ENCODE results near the gene FOXR1.
"Not testable (repeated sequence)": the region's sequence is repeated elsewhere in the genome, so short reads cannot be mapped to it uniquely, and the experiment has no call there.

The FOXR1 gene

DNA sequence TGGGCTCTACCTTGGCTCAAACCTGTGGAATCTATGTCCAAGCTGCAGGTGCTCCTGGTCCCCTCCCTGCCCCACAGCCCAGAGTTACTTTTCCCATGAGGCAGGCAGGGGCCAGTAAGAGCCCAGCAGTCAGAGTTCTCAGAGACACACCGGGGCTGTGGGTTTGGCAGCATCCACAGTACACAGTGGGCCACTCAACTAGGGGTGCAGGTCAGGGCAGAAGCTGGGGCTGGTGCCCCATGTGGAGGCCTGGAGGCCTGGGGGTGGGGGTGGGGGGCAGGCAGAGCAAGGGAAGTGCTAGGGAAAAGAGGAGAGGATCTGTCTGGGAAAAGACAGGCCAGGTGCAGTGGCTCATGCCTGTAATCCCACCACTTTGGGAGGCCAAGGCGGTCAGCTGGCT lies 13.0 kb upstream of the FOXR1 start:
- no peaks in the 10 kb centered on the region for H3K36me3 Mint-ChIP-seq (ENCODE audit: low read depth)
- H3K27me3 Mint-ChIP-seq (ENCODE audit: low read depth), result peaks cover 22% of the 10 kb centered on the region
- H3K4me1 Mint-ChIP-seq (ENCODE audit: low read depth), result peaks cover 5% of the 10 kb centered on the region
- no peak for DNase-seq (ENCODE audit: low spot score)
- H3K27ac Mint-ChIP-seq, result no peak overlapping the region
- no peaks in the 10 kb centered on the region for H3K9me3 Mint-ChIP-seq
- H3K4me3 Mint-ChIP-seq, result no peak overlapping the region

- peaks cover 5% of the 10 kb centered on the region for H3K4me1 Mint-ChIP-seq (ENCODE audit: low read depth)
- no peaks in the 10 kb centered on the region for H3K9me3 Mint-ChIP-seq
- H3K27me3 Mint-ChIP-seq (ENCODE audit: low read depth), result peaks cover 5% of the 10 kb centered on the region
- H3K4me3 Mint-ChIP-seq, result no peak overlapping the region
- DNase-seq (ENCODE audit: low spot score), result no peak
- H3K27ac Mint-ChIP-seq, result no peak overlapping the region
- no peaks in the 10 kb centered on the region for H3K36me3 Mint-ChIP-seq (ENCODE audit: low read depth)
Observed at GRCh38 chr11:118961189-118961588, 10.4 kb upstream of the FOXR1 start.

GRCh38 chr11:118961591-118961990 lies 10.0 kb upstream of the FOXR1 start:
- DNase-seq (ENCODE audit: low spot score), result no peak
- Mint-ChIP-seq H3K27me3 (ENCODE audit: low read depth) (peaks cover 1% of the 10 kb centered on the region), H3K27ac (no peak overlapping the region)

DNA sequence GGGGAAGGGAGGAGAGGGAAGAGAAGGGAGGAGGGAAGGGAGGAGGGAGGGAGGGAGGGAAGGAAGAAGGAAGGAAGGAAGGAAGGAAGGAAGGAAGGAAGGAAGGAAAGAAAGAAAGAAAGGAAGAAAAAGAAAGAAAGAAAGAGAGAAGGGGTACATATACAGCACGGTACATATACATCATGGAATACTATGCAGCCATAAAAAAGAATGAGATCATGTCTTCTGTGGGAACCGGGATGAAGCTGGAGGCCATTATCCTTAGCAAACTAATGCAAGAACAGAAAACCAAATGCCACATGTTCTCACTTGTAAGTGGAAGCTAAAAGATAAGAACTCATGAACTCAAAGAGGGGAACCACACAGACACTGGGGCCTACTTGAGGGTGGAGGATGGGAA lies 2.1 kb upstream of the FOXR1 start:
- not testable (repeated sequence) for H3K4me1 Mint-ChIP-seq (ENCODE audit: low read depth); H3K27ac Mint-ChIP-seq; H3K9me3 Mint-ChIP-seq; DNase-seq (ENCODE audit: low spot score); H3K27me3 Mint-ChIP-seq (ENCODE audit: low read depth); H3K36me3 Mint-ChIP-seq (ENCODE audit: low read depth); H3K4me3 Mint-ChIP-seq

More at GRCh38 chr11:118961591-118961990, 10.0 kb upstream of the FOXR1 start:
- Mint-ChIP-seq H3K9me3 (no peaks in the 10 kb centered on the region), H3K4me3 (no peak overlapping the region), H3K4me1 (ENCODE audit: low read depth) (peaks cover under 1% of the 10 kb centered on the region), H3K36me3 (ENCODE audit: low read depth) (no peaks in the 10 kb centered on the region)

DNA sequence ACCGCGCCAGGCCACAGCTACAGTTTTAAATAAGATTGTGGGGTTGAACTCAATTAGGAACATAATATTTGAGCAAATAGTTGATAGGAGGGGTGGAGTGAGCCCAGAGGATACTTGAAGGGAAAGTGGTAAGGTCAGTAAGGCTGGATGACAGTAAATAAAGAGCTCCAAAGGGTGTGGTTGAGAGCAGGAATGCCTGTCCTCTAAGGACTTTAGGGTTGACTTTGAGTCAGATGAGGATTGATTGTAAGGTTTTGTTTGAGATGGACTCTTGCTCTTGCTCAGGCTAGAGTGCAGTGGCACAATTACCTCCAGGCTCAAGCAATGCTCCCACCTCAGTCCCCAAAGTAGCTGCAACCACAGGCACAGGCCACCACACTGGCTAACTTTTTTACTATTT lies 2.4 kb downstream of the FOXR1 start:
- no peak for DNase-seq (ENCODE audit: low spot score)
- no peaks in the 10 kb centered on the region for H3K9me3 Mint-ChIP-seq

DNA sequence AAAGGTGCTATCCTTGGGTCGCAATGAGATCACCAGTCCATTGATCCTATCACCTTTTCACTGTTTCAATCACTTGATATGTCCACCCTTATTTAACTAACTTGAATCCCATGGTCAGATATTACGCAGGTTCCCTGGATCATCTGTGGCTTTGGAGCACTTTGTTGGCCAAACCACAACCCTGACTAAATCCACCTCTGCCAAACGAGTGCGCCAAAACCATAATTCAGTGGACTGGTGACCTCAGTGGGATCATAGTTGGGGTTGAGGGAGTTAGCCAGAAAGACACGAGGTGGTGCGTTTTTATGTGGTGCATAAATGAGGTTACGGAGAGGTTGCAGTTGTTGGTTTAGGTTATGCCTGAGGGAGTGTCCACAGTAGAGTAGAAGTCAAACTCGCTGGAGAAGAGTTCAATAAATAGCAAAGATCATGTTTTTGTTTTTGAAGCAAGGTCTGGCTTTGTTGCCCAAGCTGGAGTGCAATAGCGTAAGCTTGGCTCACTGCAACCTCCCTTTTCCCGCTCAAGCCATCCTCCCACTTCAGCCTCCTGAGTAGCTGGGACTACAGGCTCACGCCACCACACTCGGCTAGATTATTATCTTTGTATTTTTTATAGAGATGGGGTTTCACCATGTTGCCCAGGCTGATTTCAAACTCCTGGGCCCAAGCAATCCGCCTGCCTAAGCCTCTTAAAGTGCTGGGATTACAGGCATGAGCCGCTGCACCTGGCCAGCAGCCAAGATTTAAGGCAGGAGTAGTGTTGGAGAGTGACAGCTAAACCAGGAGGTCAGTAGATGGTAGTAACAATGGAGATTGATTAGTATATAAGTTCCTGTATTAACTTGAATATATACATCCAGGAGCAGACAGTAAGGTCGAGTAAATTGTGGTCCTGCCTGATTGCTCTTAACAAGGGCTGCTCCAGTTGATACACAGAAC lies 4.5 kb downstream of the FOXR1 start:
- Mint-ChIP-seq H3K9me3 (no peaks in the 10 kb centered on the region), H3K27me3 (ENCODE audit: low read depth) (peaks cover 15% of the 10 kb centered on the region), H3K36me3 (ENCODE audit: low read depth) (no peaks in the 10 kb centered on the region), H3K4me1 (ENCODE audit: low read depth) (no peaks in the 10 kb centered on the region), H3K4me3 (no peak overlapping the region), H3K27ac (no peak overlapping the region)
- DNase-seq (ENCODE audit: low spot score), result no peak

More for the DNA sequence above, 2.4 kb downstream of the FOXR1 start:
- H3K27me3 Mint-ChIP-seq (ENCODE audit: low read depth), result peaks cover 21% of the 10 kb centered on the region
- H3K4me3 Mint-ChIP-seq, result no peak overlapping the region
- no peaks in the 10 kb centered on the region for H3K36me3 Mint-ChIP-seq (ENCODE audit: low read depth)
- H3K27ac Mint-ChIP-seq, result no peak overlapping the region
- no peaks in the 10 kb centered on the region for H3K4me1 Mint-ChIP-seq (ENCODE audit: low read depth)

GRCh38 chr11:118979434-118979833 lies 7.9 kb downstream of the FOXR1 start:
- no peak overlapping the region for H3K27ac Mint-ChIP-seq
- H3K4me3 Mint-ChIP-seq, result no peak overlapping the region
- no peak for DNase-seq (ENCODE audit: low spot score)
- no peaks in the 10 kb centered on the region for H3K9me3 Mint-ChIP-seq
- H3K27me3 Mint-ChIP-seq (ENCODE audit: low read depth), result peaks cover 14% of the 10 kb centered on the region
- H3K36me3 Mint-ChIP-seq (ENCODE audit: low read depth), result no peaks in the 10 kb centered on the region
- no peaks in the 10 kb centered on the region for H3K4me1 Mint-ChIP-seq (ENCODE audit: low read depth)

DNA sequence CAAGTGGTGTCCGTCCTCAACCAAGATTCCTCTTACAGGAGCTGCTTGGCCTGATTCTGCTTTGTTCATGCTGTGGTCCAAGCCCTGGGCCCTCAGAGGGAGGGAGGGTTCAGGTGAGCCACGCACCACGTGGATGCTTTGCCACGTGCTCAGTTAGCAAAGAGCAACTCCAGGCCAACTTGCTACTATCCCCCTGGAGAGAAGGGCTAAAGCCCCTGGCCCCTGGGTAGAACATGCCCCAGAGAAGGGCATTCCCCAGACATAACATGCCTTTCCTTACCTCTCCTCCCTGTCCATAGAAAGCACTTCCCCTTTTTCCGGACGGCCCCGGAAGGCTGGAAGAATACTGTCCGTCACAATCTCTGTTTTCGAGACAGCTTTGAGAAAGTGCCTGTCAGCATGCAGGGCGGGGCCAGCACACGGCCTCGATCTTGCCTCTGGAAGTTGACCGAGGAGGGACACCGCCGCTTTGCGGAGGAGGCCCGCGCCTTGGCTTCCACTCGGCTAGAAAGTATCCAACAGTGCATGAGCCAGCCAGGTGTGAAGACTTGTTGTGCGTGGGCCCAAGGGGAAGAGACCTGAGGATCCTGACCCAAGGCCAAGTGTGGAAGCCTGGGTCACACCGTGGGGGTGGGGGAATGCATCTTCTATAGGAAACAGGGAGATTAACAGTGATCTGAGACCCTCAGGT lies 8.8 kb downstream of the FOXR1 start:
- no peak overlapping the region for H3K27ac Mint-ChIP-seq
- H3K4me1 Mint-ChIP-seq (ENCODE audit: low read depth), result no peaks in the 10 kb centered on the region
- H3K4me3 Mint-ChIP-seq, result no peak overlapping the region
- H3K36me3 Mint-ChIP-seq (ENCODE audit: low read depth), result no peaks in the 10 kb centered on the region
- H3K27me3 Mint-ChIP-seq (ENCODE audit: low read depth), result peaks cover 6% of the 10 kb centered on the region
- DNase-seq (ENCODE audit: low spot score), result no peak
- no peaks in the 10 kb centered on the region for H3K9me3 Mint-ChIP-seq

DNA sequence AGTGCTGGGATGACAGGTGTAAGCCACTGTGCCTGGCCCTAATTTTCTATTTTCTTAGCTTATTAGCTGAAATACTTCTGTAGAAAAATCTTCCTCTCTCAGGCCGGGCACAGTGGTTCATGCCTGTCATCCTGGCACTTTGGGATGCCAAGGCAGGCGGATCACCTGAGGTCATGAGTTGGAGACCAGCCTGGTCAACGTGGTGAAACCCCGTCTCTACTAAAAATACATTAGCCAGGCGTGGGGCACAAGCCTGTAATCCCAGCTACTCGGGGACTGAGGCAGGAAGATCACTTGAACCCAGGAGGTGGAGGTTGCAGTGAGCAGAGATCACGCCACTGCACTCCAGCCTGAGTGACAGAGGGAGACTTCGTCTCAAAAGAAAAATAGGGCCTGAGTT lies 12.8 kb downstream of the FOXR1 start:
- not testable (repeated sequence) for H3K27ac Mint-ChIP-seq; H3K27me3 Mint-ChIP-seq (ENCODE audit: low read depth); H3K9me3 Mint-ChIP-seq; DNase-seq (ENCODE audit: low spot score); H3K4me3 Mint-ChIP-seq; H3K36me3 Mint-ChIP-seq (ENCODE audit: low read depth); H3K4me1 Mint-ChIP-seq (ENCODE audit: low read depth)

DNA sequence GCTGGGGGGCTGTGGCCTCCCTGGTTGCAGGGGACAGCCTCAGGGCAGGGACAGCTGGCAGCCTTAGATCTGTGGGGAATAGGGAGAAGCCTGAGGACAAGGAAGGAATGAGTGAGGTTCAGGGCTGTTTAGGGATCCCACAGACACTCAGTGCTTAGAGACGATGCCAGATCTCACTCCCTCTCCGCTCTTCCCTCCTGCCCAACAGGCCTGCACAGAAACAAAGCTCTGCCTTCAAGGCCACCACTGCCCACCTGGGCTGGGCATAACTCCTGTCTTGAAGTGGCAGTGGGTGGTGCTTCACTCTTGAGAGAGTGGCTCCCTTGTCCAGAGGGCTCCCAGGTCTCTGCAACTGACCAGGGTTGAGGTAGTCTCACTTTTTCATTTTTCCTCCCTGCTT lies 13.3 kb downstream of the FOXR1 start:
- no peak overlapping the region for H3K4me3 Mint-ChIP-seq
- no peak for DNase-seq (ENCODE audit: low spot score)
- H3K9me3 Mint-ChIP-seq, result no peaks in the 10 kb centered on the region
- no peak overlapping the region for H3K27ac Mint-ChIP-seq
- H3K27me3 Mint-ChIP-seq (ENCODE audit: low read depth), result no peaks in the 10 kb centered on the region
- H3K4me1 Mint-ChIP-seq (ENCODE audit: low read depth), result peaks cover 2% of the 10 kb centered on the region
- H3K36me3 Mint-ChIP-seq (ENCODE audit: low read depth), result no peaks in the 10 kb centered on the region

GRCh38 chr11:118988280-118988679 lies 16.7 kb downstream of the FOXR1 start:
- Mint-ChIP-seq H3K4me1 (ENCODE audit: low read depth) (peaks cover 2% of the 10 kb centered on the region), H3K36me3 (ENCODE audit: low read depth) (peaks cover 7% of the 10 kb centered on the region), H3K9me3 (no peaks in the 10 kb centered on the region), H3K27ac (no peak overlapping the region), H3K27me3 (ENCODE audit: low read depth) (no peaks in the 10 kb centered on the region), H3K4me3 (no peak overlapping the region)
- no peak for DNase-seq (ENCODE audit: low spot score)

GRCh38 chr11:118991486-118992038 lies 20.0 kb downstream of the FOXR1 start:
- not testable (repeated sequence) for H3K4me3 Mint-ChIP-seq; H3K4me1 Mint-ChIP-seq (ENCODE audit: low read depth); DNase-seq (ENCODE audit: low spot score); H3K27ac Mint-ChIP-seq; H3K9me3 Mint-ChIP-seq; H3K27me3 Mint-ChIP-seq (ENCODE audit: low read depth)
- H3K36me3 Mint-ChIP-seq (ENCODE audit: low read depth), result peaks cover 17% of the 10 kb centered on the region

DNA sequence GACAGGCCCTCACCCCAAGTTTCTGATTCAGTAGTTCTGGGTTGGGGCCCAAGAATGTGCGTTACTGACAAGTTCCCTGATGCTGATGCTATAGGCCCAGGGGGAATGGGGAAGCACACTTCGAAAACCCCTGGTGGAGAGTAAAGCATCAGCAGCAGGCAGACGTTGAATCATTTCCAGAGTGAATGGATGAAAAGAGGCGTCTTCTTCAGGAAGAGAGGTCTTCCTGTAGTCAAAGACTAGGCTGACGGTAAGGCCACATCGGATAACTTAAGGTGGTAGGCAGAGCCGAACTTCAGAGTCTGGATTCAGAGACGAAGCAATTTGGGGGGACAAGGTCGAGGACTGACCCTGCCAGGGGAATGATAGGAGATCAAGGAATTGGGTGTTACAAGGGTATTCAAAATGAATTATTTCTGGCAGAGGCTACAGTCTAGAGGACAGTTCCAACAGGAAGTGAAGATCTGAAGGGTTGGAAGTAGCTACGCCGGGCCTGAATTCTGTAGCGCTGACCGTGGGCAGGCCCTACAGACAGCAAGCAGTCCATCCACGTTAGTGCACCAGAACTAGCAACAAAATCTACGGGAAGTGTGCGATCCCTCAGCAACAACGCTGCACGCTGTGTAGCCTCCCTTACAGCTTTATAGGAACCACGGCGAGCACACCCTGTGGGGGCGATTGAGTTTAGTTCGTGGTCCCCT lies 25.5 kb downstream of the FOXR1 start:
- H3K4me1 Mint-ChIP-seq (ENCODE audit: low read depth), result peaks cover 25% of the 10 kb centered on the region
- DNase-seq (ENCODE audit: low spot score), result peak; percentile 33
- H3K36me3 Mint-ChIP-seq (ENCODE audit: low read depth), result peaks cover 38% of the 10 kb centered on the region

More for the DNA sequence above, 25.5 kb downstream of the FOXR1 start:
- H3K4me3 Mint-ChIP-seq, result peak overlapping the region; percentile 97
- no peaks in the 10 kb centered on the region for H3K9me3 Mint-ChIP-seq
- no peaks in the 10 kb centered on the region for H3K27me3 Mint-ChIP-seq (ENCODE audit: low read depth)
- peak overlapping the region; percentile 97 for H3K27ac Mint-ChIP-seq

Measured in T-helper 2 cell treated with Interferon-gamma antibody and Interleukin-4, amounts not matched to agents 5 μg/mL and 100 μg/mL, for 36 hours (primary cell).